Esophagus squamous epithelium (tissue), 5 donors: Measurements from ENCODE around the gene ATP2B2. TPM values are rescaled to one million over a fixed set of nuclear protein-coding genes. Genes with fewer than 3 reads are reported as not detected.

Experiments used
- DNase-seq: peaks from one replicate; lab custom pipeline; 2025; lab: John Stamatoyannopoulos, UW
- H3K27ac ChIP-seq, 4 donors: fragments of 200-600 bp; sonication (generic); one replicate each; pipeline ENCODE4 v1.5.1; 2016 to 2019; ENCODE audit warnings: mild to moderate bottlenecking in 1 of 4
- H3K27me3 ChIP-seq, 4 donors: fragments of 200-600 bp; sonication (generic); 1 replicate in 3 of 4; 2 replicates in 1 of 4; pipeline versions ENCODE4 v1.5.1 to v1.6.0; 2017 to 2021; ENCODE audit warnings: antibody characterized with exemption in 1 of 4
- H3K36me3 ChIP-seq, 3 donors: fragments of 200-600 bp; sonication (generic); one replicate each; pipeline ENCODE4 v1.5.1; 2016 to 2019
- H3K4me1 ChIP-seq, 3 donors: fragments of 200-600 bp; sonication (generic); one replicate each; pipeline ENCODE4 v1.5.1; 2017 to 2019
- H3K4me3 ChIP-seq, 4 donors: fragments of 200-600 bp; sonication (generic); 1 replicate in 3 of 4; 2 replicates in 1 of 4; pipeline ENCODE4 v1.5.1; 2016 to 2019; ENCODE audit warnings: mild to moderate bottlenecking in 2 of 4, moderate library complexity in 1 of 4
- H3K9me3 ChIP-seq, 3 donors: fragments of 200-600 bp; sonication (generic); one replicate each; pipeline ENCODE4 v1.5.1; 2016 to 2019
- CTCF ChIP-seq, 6 experiments: fragments of 450-650 bp in 4 of 6; fragments of 200-600 bp in 2 of 6; sonication (generic) in 2 of 6; IDR thresholded peaks; one replicate each; pipeline ENCODE4 v1.5.1; 2016 to 2019; ENCODE audit warnings: antibody characterized with exemption in 6 of 6, mild to moderate bottlenecking in 4 of 6, moderate library complexity in 4 of 6
- POLR2A ChIP-seq, 4 donors: fragments of 450-650 bp; IDR thresholded peaks; one replicate each; pipeline ENCODE4 v1.6.1; 2017; ENCODE audit warnings: antibody characterized with exemption in 4 of 4, mild to moderate bottlenecking in 4 of 4, moderate library complexity in 3 of 4
- WGBS, 2 donors: methylation state at CpG; one replicate each; pipeline ENCODE4 v1.1.5; 2018; 5-methylcytosine and 5-hydroxymethylcytosine counted together
- intact Hi-C: fragments of 100-400 bp; cut with DNase I; formaldehyde crosslinking; loops from one replicate; pipeline ENCODE4 v1.15.0; 2022
- total RNA-seq, 4 donors: library from RNA; depleted of rRNA; stranded (reverse); fragments of >200 nt; gene quantifications; one replicate each; pipeline ENCODE4 v1.1.0, GENCODE V29; 2016
- donor health status: DM: yes; HTN: yes; CAD: no.

ATP2B2 gene
- total RNA-seq, 4 donors from 2014 or later, result 0.31 to 0.57 (median 0.42) TPM

- Histone ChIP-seq H3K27ac (peak overlapping the region; percentile 74 to 91 (median 90)), H3K4me3 (peak overlapping the region; percentile 79 to 99 (median 87)), H3K9me3 (no peaks in the 10 kb centered on the region), H3K27me3 (no peaks in the 10 kb centered on the region), H3K36me3 (peaks cover 7 to 39% (median 22%) of the 10 kb centered on the region in 3 donors), H3K4me1 (peaks cover 7 to 36% (median 14%) of the 10 kb centered on the region in 3 donors)
- intact Hi-C loops, result no loop called here
- TF ChIP-seq CTCF (IDR thresholded peaks at IDR 0.05), result no peak
- no peak for TF ChIP-seq POLR2A (IDR thresholded peaks at IDR 0.05)
- DNase-seq, result no peak
- 0 to 2% methylated on average over 5 to 8 of the region's 9 CpGs for WGBS, 2 donors
Measured at GRCh38 chr3:10320320-10320677, 185.1 kb downstream of the ATP2B2 start.

GRCh38 chr3:10319804-10320203, 185.6 kb downstream of the ATP2B2 start:
- Histone ChIP-seq H3K4me1 (peaks cover 7 to 36% (median 14%) of the 10 kb centered on the region in 3 donors), H3K9me3 (no peaks in the 10 kb centered on the region), H3K36me3 (peaks cover 12 to 44% (median 27%) of the 10 kb centered on the region in 3 donors), H3K27me3 (no peaks in the 10 kb centered on the region), H3K4me3 (peak overlapping the region; percentile 79 to 99 (median 87)), H3K27ac (peak overlapping the region in 3 of 4 donors; percentile 23 to 91 (median 91))
- intact Hi-C loops, result no loop called here
- no peak for DNase-seq
- WGBS, 2 donors, result 8 to 10% methylated on average over 2 of the region's 3 CpGs
- TF ChIP-seq CTCF (IDR thresholded peaks at IDR 0.05), result no peak
- TF ChIP-seq POLR2A (IDR thresholded peaks at IDR 0.05), result no peak

- Histone ChIP-seq H3K4me3 (peak overlapping the region in 2 of 4 donors; percentile 79 to 83), H3K27me3 (no peaks in the 10 kb centered on the region), H3K27ac (peak overlapping the region in 1 of 4 donors; percentile 91), H3K4me1 (peaks cover 7 to 36% (median 14%) of the 10 kb centered on the region in 3 donors), H3K9me3 (no peaks in the 10 kb centered on the region), H3K36me3 (peaks cover 13 to 50% (median 33%) of the 10 kb centered on the region in 3 donors)
- WGBS, 2 donors, result 68% methylated on average over 6 of the region's 6 CpGs
- intact Hi-C loops, result no loop called here
- no peak for TF ChIP-seq CTCF (IDR thresholded peaks at IDR 0.05)
- TF ChIP-seq POLR2A (IDR thresholded peaks at IDR 0.05), result no peak
- DNase-seq, result no peak
Measured at GRCh38 chr3:10319251-10319650, 186.1 kb downstream of the ATP2B2 start.

GRCh38 chr3:10317961-10318350, 187.4 kb downstream of the ATP2B2 start:
- H3K27ac ChIP-seq, result no peak overlapping the region
- TF ChIP-seq CTCF (IDR thresholded peaks at IDR 0.05) (no peak), POLR2A (IDR thresholded peaks at IDR 0.05) (no peak)
- peaks cover 7 to 36% (median 14%) of the 10 kb centered on the region in 3 donors for H3K4me1 ChIP-seq
- H3K9me3 ChIP-seq, result no peaks in the 10 kb centered on the region
- WGBS, 2 donors, result 85 to 90% methylated on average over 3 of the region's 3 CpGs
- no peaks in the 10 kb centered on the region for H3K27me3 ChIP-seq
- intact Hi-C loops, result no loop called here
- H3K4me3 ChIP-seq, result no peak overlapping the region
- DNase-seq, result no peak
- peaks cover 13 to 63% (median 40%) of the 10 kb centered on the region in 3 donors for H3K36me3 ChIP-seq

- Histone ChIP-seq H3K36me3 (peaks cover 14 to 68% (median 42%) of the 10 kb centered on the region in 3 donors), H3K9me3 (no peaks in the 10 kb centered on the region), H3K27ac (no peak overlapping the region), H3K27me3 (no peaks in the 10 kb centered on the region), H3K4me3 (no peak overlapping the region), H3K4me1 (peaks cover 7 to 36% (median 14%) of the 10 kb centered on the region in 3 donors)
- no peak for TF ChIP-seq CTCF (IDR thresholded peaks at IDR 0.05)
- no peak for TF ChIP-seq POLR2A (IDR thresholded peaks at IDR 0.05)
- intact Hi-C loops, result no loop called here
- no peak for DNase-seq
- WGBS, 2 donors, result 85 to 100% methylated on average over 2 to 4 of the region's 4 CpGs
Measured at GRCh38 chr3:10317311-10317960, 187.9 kb downstream of the ATP2B2 start.
